ENCODE results near the gene MVK.
"Not testable (repeated sequence)": the region's sequence is repeated elsewhere in the genome, so short reads cannot be mapped to it uniquely, and the experiment has no call there.

The MVK gene

GRCh38 chr12:109599087-109599486, 25.5 kb downstream of the MVK start:
- H3K4me1 ChIP-seq (ENCODE audit: control insufficient read depth, insufficient read depth, low read length) = peaks cover 9% of the 10 kb centered on the region
- H3K9ac ChIP-seq (ENCODE audit: low read length) = no peak overlapping the region
- H3K9me3 ChIP-seq (ENCODE audit: control insufficient read depth, insufficient read depth, low read depth, low read length) = no peaks in the 10 kb centered on the region
- no peak overlapping the region for H3K27ac ChIP-seq (ENCODE audit: low read depth, low read length)
- no peaks in the 10 kb centered on the region for H3K27me3 ChIP-seq (ENCODE audit: control insufficient read depth, insufficient read depth, low read length)
- H3K4me3 ChIP-seq (ENCODE audit: low read depth, low read length) = no peak overlapping the region
- H3K36me3 ChIP-seq (ENCODE audit: control insufficient read depth, insufficient read depth, low read length) = peaks cover 23% of the 10 kb centered on the region

GRCh38 chr12:109600481-109600880, 26.9 kb downstream of the MVK start:
- H3K36me3 ChIP-seq (ENCODE audit: control insufficient read depth, insufficient read depth, low read length) = peaks cover 11% of the 10 kb centered on the region
- no peak overlapping the region for H3K27ac ChIP-seq (ENCODE audit: low read depth, low read length)
- H3K9me3 ChIP-seq (ENCODE audit: control insufficient read depth, insufficient read depth, low read depth, low read length) = no peaks in the 10 kb centered on the region
- H3K4me1 ChIP-seq (ENCODE audit: control insufficient read depth, insufficient read depth, low read length) = peaks cover 9% of the 10 kb centered on the region
- no peak overlapping the region for H3K9ac ChIP-seq (ENCODE audit: low read length)
- H3K4me3 ChIP-seq (ENCODE audit: low read depth, low read length) = no peak overlapping the region
- H3K27me3 ChIP-seq (ENCODE audit: control insufficient read depth, insufficient read depth, low read length) = no peaks in the 10 kb centered on the region

GRCh38 chr12:109600995-109601394, 27.4 kb downstream of the MVK start:
- H3K27me3 ChIP-seq (ENCODE audit: control insufficient read depth, insufficient read depth, low read length) = no peaks in the 10 kb centered on the region
- peaks cover 6% of the 10 kb centered on the region for H3K36me3 ChIP-seq (ENCODE audit: control insufficient read depth, insufficient read depth, low read length)
- no peaks in the 10 kb centered on the region for H3K9me3 ChIP-seq (ENCODE audit: control insufficient read depth, insufficient read depth, low read depth, low read length)
- no peak overlapping the region for H3K27ac ChIP-seq (ENCODE audit: low read depth, low read length)
- no peak overlapping the region for H3K9ac ChIP-seq (ENCODE audit: low read length)
- H3K4me3 ChIP-seq (ENCODE audit: low read depth, low read length) = no peak overlapping the region
- peaks cover 9% of the 10 kb centered on the region for H3K4me1 ChIP-seq (ENCODE audit: control insufficient read depth, insufficient read depth, low read length)

GRCh38 chr12:109601557-109601956, 28.0 kb downstream of the MVK start:
- Histone ChIP-seq H3K4me3 (ENCODE audit: low read depth, low read length) (no peak overlapping the region), H3K27ac (ENCODE audit: low read depth, low read length) (no peak overlapping the region), H3K9me3 (ENCODE audit: control insufficient read depth, insufficient read depth, low read depth, low read length) (no peaks in the 10 kb centered on the region), H3K4me1 (ENCODE audit: control insufficient read depth, insufficient read depth, low read length) (peaks cover 11% of the 10 kb centered on the region), H3K27me3 (ENCODE audit: control insufficient read depth, insufficient read depth, low read length) (no peaks in the 10 kb centered on the region), H3K36me3 (ENCODE audit: control insufficient read depth, insufficient read depth, low read length) (peaks cover under 1% of the 10 kb centered on the region; the same call in 1 of the 2 replicates), H3K9ac (ENCODE audit: low read length) (no peak overlapping the region)

- not testable (repeated sequence) for H3K36me3 ChIP-seq (ENCODE audit: control insufficient read depth, insufficient read depth, low read length); H3K27ac ChIP-seq (ENCODE audit: low read depth, low read length); H3K27me3 ChIP-seq (ENCODE audit: control insufficient read depth, insufficient read depth, low read length); H3K9me3 ChIP-seq (ENCODE audit: control insufficient read depth, insufficient read depth, low read depth, low read length); H3K4me3 ChIP-seq (ENCODE audit: low read depth, low read length); H3K9ac ChIP-seq (ENCODE audit: low read length)
- peaks cover 17% of the 10 kb centered on the region for H3K4me1 ChIP-seq (ENCODE audit: control insufficient read depth, insufficient read depth, low read length)
Observed at GRCh38 chr12:109602132-109602531, 28.5 kb downstream of the MVK start.

GRCh38 chr12:109604132-109604585, 30.6 kb downstream of the MVK start:
- peaks cover 10% of the 10 kb centered on the region for H3K4me1 ChIP-seq (ENCODE audit: control insufficient read depth, insufficient read depth, low read length)
- no peak overlapping the region for H3K4me3 ChIP-seq (ENCODE audit: low read depth, low read length)
- H3K27me3 ChIP-seq (ENCODE audit: control insufficient read depth, insufficient read depth, low read length) = no peaks in the 10 kb centered on the region
- no peaks in the 10 kb centered on the region for H3K9me3 ChIP-seq (ENCODE audit: control insufficient read depth, insufficient read depth, low read depth, low read length)
- H3K36me3 ChIP-seq (ENCODE audit: control insufficient read depth, insufficient read depth, low read length) = no peaks in the 10 kb centered on the region
- no peak overlapping the region for H3K27ac ChIP-seq (ENCODE audit: low read depth, low read length)
- H3K9ac ChIP-seq (ENCODE audit: low read length) = no peak overlapping the region

- no peak overlapping the region for H3K27ac ChIP-seq (ENCODE audit: low read depth, low read length)
- no peaks in the 10 kb centered on the region for H3K9me3 ChIP-seq (ENCODE audit: control insufficient read depth, insufficient read depth, low read depth, low read length)
- no peaks in the 10 kb centered on the region for H3K36me3 ChIP-seq (ENCODE audit: control insufficient read depth, insufficient read depth, low read length)
- H3K9ac ChIP-seq (ENCODE audit: low read length) = no peak overlapping the region
- H3K27me3 ChIP-seq (ENCODE audit: control insufficient read depth, insufficient read depth, low read length) = no peaks in the 10 kb centered on the region
- peaks cover 10% of the 10 kb centered on the region for H3K4me1 ChIP-seq (ENCODE audit: control insufficient read depth, insufficient read depth, low read length)
- no peak overlapping the region for H3K4me3 ChIP-seq (ENCODE audit: low read depth, low read length)
Observed at GRCh38 chr12:109605016-109605415, 31.4 kb downstream of the MVK start.

GRCh38 chr12:109605599-109606228, 32.1 kb downstream of the MVK start:
- no peaks in the 10 kb centered on the region for H3K27me3 ChIP-seq (ENCODE audit: control insufficient read depth, insufficient read depth, low read length)
- 0 out of 2 replicates have a peak, but pooled peaks cover 2% of the 10 kb centered on the region for H3K9me3 ChIP-seq (ENCODE audit: control insufficient read depth, insufficient read depth, low read depth, low read length)
- peaks cover 10% of the 10 kb centered on the region for H3K4me1 ChIP-seq (ENCODE audit: control insufficient read depth, insufficient read depth, low read length)
- no peak overlapping the region for H3K9ac ChIP-seq (ENCODE audit: low read length)
- no peaks in the 10 kb centered on the region for H3K36me3 ChIP-seq (ENCODE audit: control insufficient read depth, insufficient read depth, low read length)
- no peak overlapping the region for H3K27ac ChIP-seq (ENCODE audit: low read depth, low read length)
- no peak overlapping the region for H3K4me3 ChIP-seq (ENCODE audit: low read depth, low read length)

- no peaks in the 10 kb centered on the region for H3K27me3 ChIP-seq (ENCODE audit: control insufficient read depth, insufficient read depth, low read length)
- H3K36me3 ChIP-seq (ENCODE audit: control insufficient read depth, insufficient read depth, low read length) = no peaks in the 10 kb centered on the region
- no peak overlapping the region for H3K9ac ChIP-seq (ENCODE audit: low read length)
- 0 out of 2 replicates have a peak, but pooled peaks cover 2% of the 10 kb centered on the region for H3K9me3 ChIP-seq (ENCODE audit: control insufficient read depth, insufficient read depth, low read depth, low read length)
- H3K4me3 ChIP-seq (ENCODE audit: low read depth, low read length) = no peak overlapping the region
- H3K4me1 ChIP-seq (ENCODE audit: control insufficient read depth, insufficient read depth, low read length) = peaks cover 10% of the 10 kb centered on the region
- no peak overlapping the region for H3K27ac ChIP-seq (ENCODE audit: low read depth, low read length)
Observed at GRCh38 chr12:109606320-109607028, 32.9 kb downstream of the MVK start.

- 0 out of 2 replicates have a peak, but pooled peaks cover 2% of the 10 kb centered on the region for H3K9me3 ChIP-seq (ENCODE audit: control insufficient read depth, insufficient read depth, low read depth, low read length)
- H3K27ac ChIP-seq (ENCODE audit: low read depth, low read length) = no peak overlapping the region
- H3K4me1 ChIP-seq (ENCODE audit: control insufficient read depth, insufficient read depth, low read length) = peaks cover 10% of the 10 kb centered on the region
- no peaks in the 10 kb centered on the region for H3K27me3 ChIP-seq (ENCODE audit: control insufficient read depth, insufficient read depth, low read length)
- H3K4me3 ChIP-seq (ENCODE audit: low read depth, low read length) = no peak overlapping the region
- H3K36me3 ChIP-seq (ENCODE audit: control insufficient read depth, insufficient read depth, low read length) = no peaks in the 10 kb centered on the region
- H3K9ac ChIP-seq (ENCODE audit: low read length) = no peak overlapping the region
Observed at GRCh38 chr12:109607618-109608017, 34.0 kb downstream of the MVK start.

- Histone ChIP-seq H3K4me3 (ENCODE audit: low read depth, low read length) (no peak overlapping the region), H3K9me3 (ENCODE audit: control insufficient read depth, insufficient read depth, low read depth, low read length) (0 out of 2 replicates have a peak, but pooled peaks cover 2% of the 10 kb centered on the region), H3K9ac (ENCODE audit: low read length) (no peak overlapping the region), H3K4me1 (ENCODE audit: control insufficient read depth, insufficient read depth, low read length) (peaks cover 12% of the 10 kb centered on the region), H3K27me3 (ENCODE audit: control insufficient read depth, insufficient read depth, low read length) (no peaks in the 10 kb centered on the region), H3K27ac (ENCODE audit: low read depth, low read length) (no peak overlapping the region), H3K36me3 (ENCODE audit: control insufficient read depth, insufficient read depth, low read length) (no peaks in the 10 kb centered on the region)
Observed at GRCh38 chr12:109608270-109608669, 34.7 kb downstream of the MVK start.
